Measurements from ENCODE around the gene POU6F1.

- TF ChIP-seq CTCF (conservative IDR thresholded peaks at IDR 0.05; ENCODE audit: low read depth, low read length): no peak
- no peak for TF ChIP-seq EZH2 (IDR thresholded peaks at IDR 0.05; ENCODE audit: low read length, unreplicated experiment)
These were observed 20.2 kb upstream of the POU6F1 start for GRCh38 chr12:51238037-51238509.

Data from PC-3 (cell line).